ENCODE data around the gene TAF8.

DNA sequence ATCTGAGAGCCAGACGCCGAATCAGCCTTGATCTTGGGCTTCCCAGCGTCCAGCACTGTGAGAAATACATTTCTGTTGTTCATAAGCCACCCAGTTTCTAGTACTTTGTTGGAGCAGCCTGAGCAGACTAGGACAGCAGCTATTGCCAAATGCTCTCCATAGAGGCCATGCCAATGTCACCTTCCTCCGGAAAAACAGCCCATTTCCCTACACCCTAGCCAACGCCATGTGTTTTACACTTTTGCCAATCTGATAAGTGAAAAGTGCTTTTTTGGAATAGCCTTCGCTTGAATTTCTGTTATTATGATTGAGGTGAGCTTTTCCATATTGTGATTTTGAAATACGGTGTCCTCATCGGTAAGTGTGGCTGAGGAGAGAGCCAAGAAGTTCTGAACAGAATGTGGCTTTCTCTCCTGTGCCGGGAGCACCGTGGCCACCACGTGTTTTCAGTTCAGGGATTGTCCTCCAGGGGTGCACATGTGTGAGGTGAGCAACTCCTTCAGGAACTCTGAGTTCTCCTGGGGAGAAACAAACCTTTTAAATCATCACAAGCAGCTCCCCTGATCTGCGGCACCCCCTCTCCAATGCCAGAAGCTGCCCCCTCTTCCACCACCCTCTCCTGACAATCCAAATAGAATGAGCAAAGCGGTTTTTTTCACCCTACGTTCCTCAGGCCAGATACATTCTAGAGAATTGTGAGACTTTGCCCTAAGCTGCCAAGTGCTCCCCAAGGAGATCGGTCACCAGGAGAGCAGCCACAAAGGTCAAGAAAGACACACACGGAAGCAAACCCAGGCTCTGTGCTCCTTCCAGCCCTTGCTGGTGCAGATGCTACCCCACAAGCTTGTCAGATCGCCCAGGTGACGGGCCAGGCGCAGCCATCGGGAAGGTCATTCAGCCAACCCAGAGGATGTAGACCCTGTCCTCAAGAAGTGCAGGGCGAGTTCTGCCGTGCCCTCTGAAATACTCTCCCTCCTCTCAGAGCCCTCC lies 36.0 kb downstream of the TAF8 start:
- no peak for TF ChIP-seq POLR2A (IDR thresholded peaks at IDR 0.05)
- TF ChIP-seq, protein P1, sequence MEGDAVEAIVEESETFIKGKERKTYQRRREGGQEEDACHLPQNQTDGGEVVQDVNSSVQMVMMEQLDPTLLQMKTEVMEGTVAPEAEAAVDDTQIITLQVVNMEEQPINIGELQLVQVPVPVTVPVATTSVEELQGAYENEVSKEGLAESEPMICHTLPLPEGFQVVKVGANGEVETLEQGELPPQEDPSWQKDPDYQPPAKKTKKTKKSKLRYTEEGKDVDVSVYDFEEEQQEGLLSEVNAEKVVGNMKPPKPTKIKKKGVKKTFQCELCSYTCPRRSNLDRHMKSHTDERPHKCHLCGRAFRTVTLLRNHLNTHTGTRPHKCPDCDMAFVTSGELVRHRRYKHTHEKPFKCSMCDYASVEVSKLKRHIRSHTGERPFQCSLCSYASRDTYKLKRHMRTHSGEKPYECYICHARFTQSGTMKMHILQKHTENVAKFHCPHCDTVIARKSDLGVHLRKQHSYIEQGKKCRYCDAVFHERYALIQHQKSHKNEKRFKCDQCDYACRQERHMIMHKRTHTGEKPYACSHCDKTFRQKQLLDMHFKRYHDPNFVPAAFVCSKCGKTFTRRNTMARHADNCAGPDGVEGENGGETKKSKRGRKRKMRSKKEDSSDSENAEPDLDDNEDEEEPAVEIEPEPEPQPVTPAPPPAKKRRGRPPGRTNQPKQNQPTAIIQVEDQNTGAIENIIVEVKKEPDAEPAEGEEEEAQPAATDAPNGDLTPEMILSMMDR (IDR thresholded peaks at IDR 0.05): peak; percentile 46 to 69 (median 61)
